HepG2 (cell line): ENCODE measurements around the gene LRRC4C. TPM values are rescaled to one million over a fixed set of nuclear protein-coding genes. Genes with fewer than 3 reads are reported as not detected.

Experiments used
- ATAC-seq: fragments of 200-7000 bp; cut with Tn5 transposase; 3 replicates; pipeline ENCODE4 v1.9.1; 2020; ENCODE audit warnings: mild to moderate bottlenecking, moderate library complexity
- BruUV-seq: library from RNA; stranded (reverse); fragments of 400-500 nt; replicated peaks from 2 replicates; lab custom pipeline; 2021; lab: Mats Ljungman, UMichigan
- CTCF ChIA-PET: fragments of 300-600 bp; formaldehyde crosslinking; extraction: SDS; loops from one replicate; lab custom pipeline; 2021; ENCODE audit warnings: low total read pairs, inconsistent platforms, low intra/inter-chr PET ratio; lab: Yijun Ruan, JAX
- POLR2A ChIA-PET: fragments of 350-600 bp; sonication (Branson Sonifier 250); formaldehyde crosslinking; loops from one replicate; lab custom pipeline; 2020; ENCODE audit warnings: antibody characterized with exemption, inconsistent platforms; lab: Yijun Ruan, JAX
- DNase-seq: peaks from one replicate; pipeline ENCODE4 v3.0.0-alpha.2; 2015; ENCODE audit warnings: low spot score
- FAIRE-seq: peaks from 3 replicates; lab custom pipeline; 2011; peaks lifted over from hg19 to GRCh38; lab: Jason Lieb, UNC
- H2AFZ ChIP-seq: one replicate; pipeline ENCODE4 v1.6.1; 2011; ENCODE audit warnings: low read length, inconsistent platforms
- H3K27ac ChIP-seq: fragments of 300-600 bp; 3 replicates; pipeline ENCODE4 v1.8.0; 2011; ENCODE audit warnings: mixed run types, mild to moderate bottlenecking, mixed read lengths, low read length, inconsistent platforms; ENCODE audit not compliant: insufficient read depth; ENCODE audit errors: extremely low read length
- H3K27me3 ChIP-seq, 2 experiments: fragments of 200-600 bp in 1 of 2; 2 replicates in 1 of 2; 3 replicates in 1 of 2; pipeline versions ENCODE4 v1.6.0 to v1.8.0; 2011; ENCODE audit warnings: low read length in 2 of 2, mild to moderate bottlenecking in 2 of 2, moderate library complexity in 2 of 2, inconsistent platforms in 1 of 2; ENCODE audit not compliant: insufficient read depth in 2 of 2, control insufficient read depth in 1 of 2
- H3K36me3 ChIP-seq, 2 experiments: fragments of 200-600 bp in 1 of 2; replicated peaks in 1 of 2; 2 replicates in 1 of 2; 3 replicates in 1 of 2; pipeline versions ENCODE4 v1.5.1 to v1.8.0; 2011; ENCODE audit warnings: low read length in 2 of 2, inconsistent platforms in 1 of 2; ENCODE audit not compliant: insufficient read depth in 2 of 2, control insufficient read depth in 1 of 2
- H3K4me1 ChIP-seq: 2 replicates; pipeline ENCODE4 v1.5.1; 2012; ENCODE audit warnings: low read length, inconsistent platforms; ENCODE audit not compliant: insufficient read depth
- H3K4me2 ChIP-seq: 2 replicates; pipeline ENCODE4 v1.6.0; 2011; ENCODE audit warnings: low read depth, low read length, inconsistent platforms
- H3K4me3 ChIP-seq, 3 experiments: fragments of 200-600 bp in 1 of 3; sonication (generic), shearing (Covaris generic) in 1 of 3; replicated peaks in 1 of 3; 2 replicates each; pipeline ENCODE4 v1.5.1; 2011 to 2016; ENCODE audit warnings: low read length in 3 of 3, inconsistent platforms in 2 of 3, low read depth in 2 of 3, mild to moderate bottlenecking in 2 of 3, control low read depth in 1 of 3, mixed read lengths in 1 of 3; ENCODE audit not compliant: insufficient read depth in 1 of 3
- H3K79me2 ChIP-seq: one replicate; pipeline ENCODE4 v1.6.1; 2011; ENCODE audit warnings: low read length, inconsistent platforms; ENCODE audit not compliant: insufficient read depth
- H3K9ac ChIP-seq: 2 replicates; pipeline ENCODE4 v1.6.0; 2011; ENCODE audit warnings: mild to moderate bottlenecking, low read depth, low read length, inconsistent platforms; ENCODE audit not compliant: insufficient read depth
- H3K9me3 ChIP-seq: 2 replicates; pipeline ENCODE4 v1.5.1; 2012; ENCODE audit warnings: mild to moderate bottlenecking, low read length
- H4K20me1 ChIP-seq: 2 replicates; pipeline ENCODE4 v1.6.0; 2011; ENCODE audit warnings: inconsistent platforms, mild to moderate bottlenecking, low read length, moderate library complexity; ENCODE audit not compliant: insufficient read depth
- LCORL ChIP-seq, 2 experiments: fragments of 450-650 bp in 1 of 2; sonication (generic) in 1 of 2; formaldehyde crosslinking in 1 of 2; IDR thresholded peaks; 2 replicates each; pipeline versions ENCODE4 v1.5.0 to v1.6.1; 2017 to 2020; ENCODE audit warnings: antibody characterized with exemption in 1 of 2, missing genetic modification reagents in 1 of 2
- MED13 ChIP-seq: sonication (generic); formaldehyde crosslinking; IDR thresholded peaks from 2 replicates; pipeline ENCODE4 v1.5.0; 2020; ENCODE audit warnings: missing genetic modification reagents
- MIXL1 ChIP-seq: IDR thresholded peaks from 2 replicates; pipeline ENCODE4 v1.6.1; 2016
- MYNN ChIP-seq: sonication (generic); formaldehyde crosslinking; IDR thresholded peaks from 2 replicates; pipeline ENCODE4 v1.4.0; 2020; ENCODE audit warnings: mild to moderate bottlenecking, low read depth, missing genetic modification reagents
- POLR2G ChIP-seq: fragments of 200-400 bp; formaldehyde crosslinking; IDR thresholded peaks from 2 replicates; pipeline ENCODE4 v1.6.1; 2018; ENCODE audit warnings: mild to moderate bottlenecking, low read depth, low read length, moderate library complexity
- SMAD9 ChIP-seq: sonication (generic); formaldehyde crosslinking; IDR thresholded peaks from 2 replicates; pipeline ENCODE4 v1.5.1; 2020; ENCODE audit warnings: mild to moderate bottlenecking, missing genetic modification reagents
- TBL1XR1 ChIP-seq: fragments of 150-350 bp; IDR thresholded peaks from 2 replicates; pipeline ENCODE4 v1.6.1; 2014; ENCODE audit warnings: borderline replicate concordance, low read length; ENCODE audit not compliant: partially characterized antibody
- ZFP36 ChIP-seq: fragments of 150-350 bp; IDR thresholded peaks from 2 replicates; pipeline ENCODE4 v1.6.1; 2018; ENCODE audit warnings: borderline replicate concordance, low read length, low read depth; ENCODE audit not compliant: partially characterized antibody
- ZNF543 ChIP-seq: sonication (generic); formaldehyde crosslinking; IDR thresholded peaks from 2 replicates; pipeline ENCODE4 v1.4.0; 2020; ENCODE audit warnings: mild to moderate bottlenecking, missing genetic modification reagents
- ZNF552 ChIP-seq: sonication (generic); formaldehyde crosslinking; IDR thresholded peaks from 2 replicates; pipeline ENCODE4 v1.9.0; 2022; ENCODE audit warnings: missing genetic modification reagents, mild to moderate bottlenecking, borderline replicate concordance
- ZNF746 ChIP-seq: sonication (generic); formaldehyde crosslinking; IDR thresholded peaks from 2 replicates; pipeline ENCODE4 v1.8.0; 2022; ENCODE audit warnings: mild to moderate bottlenecking, missing genetic modification reagents
- ZNF841 ChIP-seq: sonication (generic); formaldehyde crosslinking; IDR thresholded peaks from 2 replicates; pipeline ENCODE4 v1.8.1; 2023; ENCODE audit warnings: missing genetic modification reagents, borderline replicate concordance
- WGBS: methylation state at CpG from one replicate; pipeline ENCODE4 v1.1.6; 2017; ENCODE audit warnings: low lambda C conversion rate; 5-methylcytosine and 5-hydroxymethylcytosine counted together
- in situ Hi-C: cut with HindIII; loops from 2 replicates; pipeline ENCODE4 v1.10.0; 2017; ENCODE audit warnings: low pct_unique_long_range_greater_than_20kb; ENCODE audit not compliant: extremely low pct_ligation_motif_present
- intact Hi-C: fragments of 100-400 bp; cut with micrococcal nuclease; formaldehyde crosslinking; loops from one replicate; pipeline ENCODE4 v1.10.0; 2022; ENCODE audit not compliant: unreplicated experiment
- polyA plus RNA-seq, 8 experiments: library from polyadenylated mRNA; depleted of rRNA in 3 of 8; stranded (reverse) in 7 of 8; unstranded in 1 of 8; fragments of >200 nt; fragmentation: Illumina TruSeq in 4 of 8; extraction: Trizol in 4 of 8; gene quantifications; 2 replicates each; pipeline versions ENCODE4 v1.2.1 to v1.2.3, GENCODE V29; 2011 to 2016; ENCODE audit warnings: low read depth in 4 of 8, missing spikeins in 1 of 8, mixed read lengths in 1 of 8; ENCODE audit not compliant: insufficient read depth in 1 of 8
- total RNA-seq, 5 experiments: library from RNA; depleted of rRNA; stranded (reverse); fragments of >200 nt; fragmentation: Illumina TruSeq; extraction: Trizol; gene quantifications; 2 replicates each; pipeline ENCODE4 v1.2.3, GENCODE V29; 2016; ENCODE audit warnings: low read depth in 1 of 5
- TF ChIP-seq, protein P1 (sequence below): sonication (generic); formaldehyde crosslinking; conservative IDR thresholded peaks from 2 replicates; pipeline ENCODE4 v1.4.0; 2020; ENCODE audit warnings: missing genetic modification reagents
- TF ChIP-seq, protein P2 (sequence below): IDR thresholded peaks from 2 replicates; pipeline ENCODE4 v1.6.1; 2016; ENCODE audit warnings: mild to moderate bottlenecking, missing biosample characterization, missing genetic modification reagents
- TF ChIP-seq, protein P3 (sequence below): sonication (generic); formaldehyde crosslinking; IDR thresholded peaks from 2 replicates; pipeline ENCODE4 v1.9.0; 2022; ENCODE audit warnings: low read depth, missing genetic modification reagents

The LRRC4C gene
- total and polyA plus RNA-seq, 2 of the 13 experiments (the other 11 are each of a cell fraction or from before 2014, with no cell fraction given): not detected

DNA sequence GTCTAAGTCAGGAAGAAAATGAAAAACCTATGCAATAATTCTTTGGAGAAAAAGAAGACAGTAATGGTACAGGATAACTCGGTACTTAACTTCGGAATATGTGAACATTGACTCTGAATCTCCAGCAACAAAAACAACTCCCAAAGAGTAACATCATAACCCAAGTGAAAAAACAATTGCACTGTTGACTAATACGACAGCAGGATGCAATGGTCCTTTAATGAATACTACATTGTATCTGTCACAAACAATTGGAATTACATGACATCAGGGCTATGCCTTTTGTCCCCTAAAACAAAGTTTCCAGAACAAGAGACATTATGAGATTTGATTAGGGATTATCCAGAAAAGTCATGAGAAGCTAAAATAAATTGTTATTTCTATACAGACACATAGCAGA is 1065.9 kb downstream of the LRRC4C start:
- H3K4me2 ChIP-seq: no peak overlapping the region
- ATAC-seq (no peak), DNase-seq (no peak), FAIRE-seq (no peak)
- no peak overlapping the region for H3K4me3 ChIP-seq
- in situ Hi-C loops (no loop called here), intact Hi-C loops (no loop called here)
- no peaks in the 10 kb centered on the region for H3K27me3 ChIP-seq
- BruUV-seq: no TSS peak
- H3K4me1 ChIP-seq: no peaks in the 10 kb centered on the region
- H3K9me3 ChIP-seq: peaks cover 1% of the 10 kb centered on the region; the same call in 1 of the 2 replicates
- no peaks in the 10 kb centered on the region for H3K79me2 ChIP-seq
- H4K20me1 ChIP-seq: no peaks in the 10 kb centered on the region
- no peak overlapping the region for H3K9ac ChIP-seq
- no peak overlapping the region for H3K27ac ChIP-seq
- TF ChIP-seq MYNN (CRISPR knock-in tag) (no peak), ZNF552 (CRISPR knock-in tag) (no peak), MED13 (CRISPR knock-in tag) (no peak), POLR2G (no peak), ZNF841 (CRISPR knock-in tag) (no peak)
- TF ChIP-seq, protein P1, sequence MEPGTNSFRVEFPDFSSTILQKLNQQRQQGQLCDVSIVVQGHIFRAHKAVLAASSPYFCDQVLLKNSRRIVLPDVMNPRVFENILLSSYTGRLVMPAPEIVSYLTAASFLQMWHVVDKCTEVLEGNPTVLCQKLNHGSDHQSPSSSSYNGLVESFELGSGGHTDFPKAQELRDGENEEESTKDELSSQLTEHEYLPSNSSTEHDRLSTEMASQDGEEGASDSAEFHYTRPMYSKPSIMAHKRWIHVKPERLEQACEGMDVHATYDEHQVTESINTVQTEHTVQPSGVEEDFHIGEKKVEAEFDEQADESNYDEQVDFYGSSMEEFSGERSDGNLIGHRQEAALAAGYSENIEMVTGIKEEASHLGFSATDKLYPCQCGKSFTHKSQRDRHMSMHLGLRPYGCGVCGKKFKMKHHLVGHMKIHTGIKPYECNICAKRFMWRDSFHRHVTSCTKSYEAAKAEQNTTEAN (CRISPR knock-in tag): no peak
- CTCF ChIA-PET: no interaction called here
- POLR2A ChIA-PET: no interaction called here
- 2% methylated on average over 3 of the region's 3 CpGs for WGBS
- no peak overlapping the region for H2AFZ ChIP-seq
- no peaks in the 10 kb centered on the region for H3K36me3 ChIP-seq

DNA sequence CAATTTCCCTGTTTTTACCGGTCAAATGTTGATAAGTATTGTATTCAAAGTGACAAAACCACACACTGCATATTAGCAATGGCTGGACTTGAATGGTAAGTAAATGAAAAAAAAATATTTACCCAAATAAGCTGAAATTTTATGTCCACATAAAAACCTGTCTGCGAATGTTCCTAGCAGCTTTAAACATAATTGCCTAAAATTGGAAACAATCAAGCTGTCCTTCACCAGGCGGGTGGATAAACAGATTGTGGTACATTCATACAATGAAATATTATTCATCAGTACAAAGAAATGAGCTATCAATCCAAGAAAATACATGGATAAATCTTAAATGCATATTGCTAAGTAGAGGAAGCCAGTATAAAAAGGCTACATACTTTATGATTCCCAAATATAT is 1067.8 kb downstream of the LRRC4C start:
- no peak for FAIRE-seq
- intact Hi-C loops: no loop called here
- ChIA-PET CTCF (no interaction called here), POLR2A (no interaction called here)
- Histone ChIP-seq H3K4me2 (no peak overlapping the region), H3K36me3 (no peaks in the 10 kb centered on the region), H3K4me1 (peaks cover 13% of the 10 kb centered on the region; the same call in 1 of the 2 replicates), H2AFZ (no peak overlapping the region), H3K9ac (no peak overlapping the region), H3K27ac (no peak overlapping the region), H4K20me1 (no peaks in the 10 kb centered on the region), H3K27me3 (no peaks in the 10 kb centered on the region), H3K9me3 (peaks cover 4% of the 10 kb centered on the region; the same call in 1 of the 2 replicates), H3K79me2 (no peaks in the 10 kb centered on the region), H3K4me3 (no peak overlapping the region)
- BruUV-seq: no TSS peak
- ATAC-seq: no peak
- WGBS: 21% methylated on average over 3 of the region's 3 CpGs
- no peak for DNase-seq
- in situ Hi-C loops: no loop called here
- TF ChIP-seq ZFP36: no peak
- TF ChIP-seq MIXL1: no peak
- no peak for TF ChIP-seq TBL1XR1
- TF ChIP-seq ZNF543 (CRISPR knock-in tag): no peak
- no peak for TF ChIP-seq ZNF746 (CRISPR knock-in tag)
- TF ChIP-seq, protein P2, sequence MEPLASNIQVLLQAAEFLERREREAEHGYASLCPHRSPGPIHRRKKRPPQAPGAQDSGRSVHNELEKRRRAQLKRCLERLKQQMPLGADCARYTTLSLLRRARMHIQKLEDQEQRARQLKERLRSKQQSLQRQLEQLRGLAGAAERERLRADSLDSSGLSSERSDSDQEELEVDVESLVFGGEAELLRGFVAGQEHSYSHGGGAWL (CRISPR knock-in tag): no peak
- TF ChIP-seq, protein P3, sequence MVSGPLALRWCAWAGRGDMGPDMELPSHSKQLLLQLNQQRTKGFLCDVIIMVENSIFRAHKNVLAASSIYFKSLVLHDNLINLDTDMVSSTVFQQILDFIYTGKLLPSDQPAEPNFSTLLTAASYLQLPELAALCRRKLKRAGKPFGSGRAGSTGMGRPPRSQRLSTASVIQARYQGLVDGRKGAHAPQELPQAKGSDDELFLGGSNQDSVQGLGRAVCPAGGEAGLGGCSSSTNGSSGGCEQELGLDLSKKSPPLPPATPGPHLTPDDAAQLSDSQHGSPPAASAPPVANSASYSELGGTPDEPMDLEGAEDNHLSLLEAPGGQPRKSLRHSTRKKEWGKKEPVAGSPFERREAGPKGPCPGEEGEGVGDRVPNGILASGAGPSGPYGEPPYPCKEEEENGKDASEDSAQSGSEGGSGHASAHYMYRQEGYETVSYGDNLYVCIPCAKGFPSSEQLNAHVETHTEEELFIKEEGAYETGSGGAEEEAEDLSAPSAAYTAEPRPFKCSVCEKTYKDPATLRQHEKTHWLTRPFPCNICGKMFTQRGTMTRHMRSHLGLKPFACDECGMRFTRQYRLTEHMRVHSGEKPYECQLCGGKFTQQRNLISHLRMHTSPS: no peak
- no peak for TF ChIP-seq LCORL (IDR thresholded peaks at IDR 0.05)
- TF ChIP-seq LCORL (CRISPR knock-in tag; IDR thresholded peaks at IDR 0.05): no peak
- no peak for TF ChIP-seq SMAD9
